HEK293T (cell line): ENCODE data around the gene SNX18.
A peak's percentile ranks its signal among the peaks of the same experiment; 100 is the strongest.

Experiments used
- CTCF ChIA-PET: fragments of 350-600 bp; formaldehyde crosslinking; extraction: SDS; loops from one replicate; lab custom pipeline; 2021; ENCODE audit warnings: antibody characterized with exemption, inconsistent platforms; lab: Yijun Ruan, JAX
- POLR2A ChIA-PET: fragments of 350-600 bp; formaldehyde crosslinking; extraction: SDS; loops from one replicate; lab custom pipeline; 2020; ENCODE audit warnings: antibody characterized with exemption, inconsistent platforms; lab: Yijun Ruan, JAX
- DNase-seq: peaks from one replicate; pipeline ENCODE4 v3.0.0; 2012; ENCODE audit warnings: mixed read lengths; ENCODE audit errors: extremely low spot score
- ARNT ChIP-seq: fragments of 450-650 bp; IDR thresholded peaks from 2 replicates; pipeline ENCODE4 v1.6.1; 2017; ENCODE audit warnings: mild to moderate bottlenecking
- BHLHE40 ChIP-seq: fragments of 450-650 bp; IDR thresholded peaks from 2 replicates; pipeline ENCODE4 v1.6.1; 2016; ENCODE audit warnings: mild to moderate bottlenecking, moderate library complexity, borderline replicate concordance
- CTBP1 ChIP-seq: fragments of 450-650 bp; IDR thresholded peaks from 2 replicates; pipeline ENCODE4 v1.6.1; 2016; ENCODE audit warnings: borderline replicate concordance
- ELF4 ChIP-seq: fragments of 450-650 bp; IDR thresholded peaks from 2 replicates; pipeline ENCODE4 v1.6.1; 2017; ENCODE audit warnings: antibody characterized with exemption
- FOXA1 ChIP-seq: fragments of 450-650 bp; IDR thresholded peaks from 2 replicates; pipeline ENCODE4 v1.6.1; 2016; ENCODE audit warnings: mild to moderate bottlenecking
- FOXK2 ChIP-seq: fragments of 450-650 bp; IDR thresholded peaks from 2 replicates; pipeline ENCODE4 v1.6.1; 2016; ENCODE audit warnings: mild to moderate bottlenecking
- FOXM1 ChIP-seq: fragments of 450-650 bp; IDR thresholded peaks from 2 replicates; pipeline ENCODE4 v1.6.1; 2017; ENCODE audit warnings: mild to moderate bottlenecking, borderline replicate concordance
- HDGF ChIP-seq: fragments of 450-650 bp; IDR thresholded peaks from 2 replicates; pipeline ENCODE4 v1.6.1; 2017; ENCODE audit warnings: antibody characterized with exemption, borderline replicate concordance
- L3MBTL2 ChIP-seq: fragments of 450-650 bp; conservative IDR thresholded peaks from 2 replicates; pipeline ENCODE4 v1.6.1; 2016; ENCODE audit warnings: mild to moderate bottlenecking
- LEF1 ChIP-seq: fragments of 450-650 bp; IDR thresholded peaks from 2 replicates; pipeline ENCODE4 v1.6.1; 2017; ENCODE audit warnings: mild to moderate bottlenecking, borderline replicate concordance
- NFRKB ChIP-seq: fragments of 450-650 bp; IDR thresholded peaks from 2 replicates; pipeline ENCODE4 v1.6.1; 2016; ENCODE audit warnings: mild to moderate bottlenecking, moderate library complexity
- SP1 ChIP-seq: fragments of 450-650 bp; IDR thresholded peaks from 2 replicates; pipeline ENCODE4 v1.6.1; 2017
- SUZ12 ChIP-seq: fragments of 450-650 bp; IDR thresholded peaks from 2 replicates; pipeline ENCODE4 v1.6.1; 2016; ENCODE audit warnings: mild to moderate bottlenecking
- TARDBP ChIP-seq: fragments of 450-650 bp; IDR thresholded peaks from 2 replicates; pipeline ENCODE4 v1.6.1; 2016
- ZNF384 ChIP-seq: fragments of 450-650 bp; IDR thresholded peaks from 2 replicates; pipeline ENCODE4 v1.6.1; 2016
- TF ChIP-seq, protein P1 (sequence below): fragments of 450-650 bp; IDR thresholded peaks from 2 replicates; pipeline ENCODE4 v1.6.1; 2016

SNX18 gene, protein sequence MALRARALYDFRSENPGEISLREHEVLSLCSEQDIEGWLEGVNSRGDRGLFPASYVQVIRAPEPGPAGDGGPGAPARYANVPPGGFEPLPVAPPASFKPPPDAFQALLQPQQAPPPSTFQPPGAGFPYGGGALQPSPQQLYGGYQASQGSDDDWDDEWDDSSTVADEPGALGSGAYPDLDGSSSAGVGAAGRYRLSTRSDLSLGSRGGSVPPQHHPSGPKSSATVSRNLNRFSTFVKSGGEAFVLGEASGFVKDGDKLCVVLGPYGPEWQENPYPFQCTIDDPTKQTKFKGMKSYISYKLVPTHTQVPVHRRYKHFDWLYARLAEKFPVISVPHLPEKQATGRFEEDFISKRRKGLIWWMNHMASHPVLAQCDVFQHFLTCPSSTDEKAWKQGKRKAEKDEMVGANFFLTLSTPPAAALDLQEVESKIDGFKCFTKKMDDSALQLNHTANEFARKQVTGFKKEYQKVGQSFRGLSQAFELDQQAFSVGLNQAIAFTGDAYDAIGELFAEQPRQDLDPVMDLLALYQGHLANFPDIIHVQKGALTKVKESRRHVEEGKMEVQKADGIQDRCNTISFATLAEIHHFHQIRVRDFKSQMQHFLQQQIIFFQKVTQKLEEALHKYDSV

DNA sequence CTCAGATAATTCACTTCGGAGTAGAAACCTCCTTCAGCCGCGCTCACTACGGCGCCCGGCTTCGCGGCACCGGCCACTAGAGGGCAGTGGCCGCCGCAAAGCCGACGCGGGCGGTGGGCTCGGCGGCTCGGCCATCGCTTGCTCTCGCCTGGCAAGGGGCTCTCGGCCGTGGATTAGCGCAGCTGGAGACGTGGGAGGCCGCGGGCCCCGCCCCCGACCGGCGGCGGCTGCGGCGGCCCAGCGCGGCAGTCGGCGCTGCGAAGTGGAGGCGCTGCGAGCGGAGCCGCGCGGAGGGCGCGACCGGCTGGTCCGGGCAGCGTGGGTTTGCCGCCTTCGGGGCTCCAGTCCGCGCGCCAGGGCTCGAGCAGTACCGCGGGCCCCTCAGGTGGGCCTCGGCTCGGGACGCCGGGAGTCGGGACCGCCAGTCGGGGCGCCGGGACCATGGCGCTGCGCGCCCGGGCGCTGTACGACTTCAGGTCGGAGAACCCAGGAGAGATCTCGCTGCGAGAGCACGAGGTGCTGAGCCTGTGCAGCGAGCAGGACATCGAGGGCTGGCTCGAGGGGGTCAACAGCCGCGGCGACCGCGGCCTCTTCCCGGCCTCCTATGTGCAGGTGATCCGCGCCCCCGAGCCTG, at the start of gene SNX18:
Gene SNX18 (plus strand): TSS at position 248 of the 634 bp plus-strand sequence. CDS start 194 bp downstream, at position 442.
- ChIA-PET CTCF (interaction anchor here (0.6 to 2.5 kb wide), 13 partner anchors 8 to 642 kb away, joined by 3 to 23 read pairs (median 4); partner anchors contain the start of gene GPX8), POLR2A (interaction anchor here (0.6 to 1.2 kb wide), 4 partner anchors 226 to 350 kb away, joined by 3 to 4 read pairs (median 3); no protein-coding TSS in a partner anchor)
- peak; percentile 86 for DNase-seq
- TF ChIP-seq TARDBP (no peak), SP1 (no peak), FOXA1 (no peak), ARNT (peak; percentile 77), ZNF384 (no peak), CTBP1 (no peak), NFRKB (no peak), FOXM1 (peak; percentile 81), ELF4 (no peak), BHLHE40 (no peak), FOXK2 (no peak), L3MBTL2 (no peak)
- TF ChIP-seq, protein P1, sequence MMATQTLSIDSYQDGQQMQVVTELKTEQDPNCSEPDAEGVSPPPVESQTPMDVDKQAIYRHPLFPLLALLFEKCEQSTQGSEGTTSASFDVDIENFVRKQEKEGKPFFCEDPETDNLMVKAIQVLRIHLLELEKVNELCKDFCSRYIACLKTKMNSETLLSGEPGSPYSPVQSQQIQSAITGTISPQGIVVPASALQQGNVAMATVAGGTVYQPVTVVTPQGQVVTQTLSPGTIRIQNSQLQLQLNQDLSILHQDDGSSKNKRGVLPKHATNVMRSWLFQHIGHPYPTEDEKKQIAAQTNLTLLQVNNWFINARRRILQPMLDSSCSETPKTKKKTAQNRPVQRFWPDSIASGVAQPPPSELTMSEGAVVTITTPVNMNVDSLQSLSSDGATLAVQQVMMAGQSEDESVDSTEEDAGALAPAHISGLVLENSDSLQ = no peak

DNA sequence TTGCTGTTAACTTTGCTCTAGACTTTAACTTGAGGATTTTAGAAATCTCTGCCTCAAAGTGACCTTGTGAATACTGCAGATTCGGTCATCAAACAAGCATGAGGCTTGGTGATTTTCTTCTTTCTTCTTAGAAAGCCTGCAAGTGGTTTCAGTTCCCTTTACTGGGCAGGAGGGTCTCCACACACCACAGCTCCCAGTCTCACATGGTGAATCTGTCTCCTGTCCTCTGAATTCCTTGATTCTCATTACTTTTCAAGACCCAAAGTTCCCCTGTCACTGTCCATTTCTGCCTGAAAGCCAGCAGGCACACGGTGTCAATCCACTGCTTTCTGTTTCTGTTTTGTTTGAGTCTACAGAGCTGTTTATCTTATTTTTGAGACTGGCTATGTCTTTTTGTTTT, 47.9 kb upstream of the SNX18 start:
- POLR2A ChIA-PET = no interaction called here
- TF ChIP-seq LEF1 (no peak), FOXA1 (no peak), SP1 (no peak), FOXM1 (no peak), SUZ12 (no peak), ZNF384 (no peak), HDGF (no peak), ELF4 (no peak), ARNT (no peak), NFRKB (no peak)
- TF ChIP-seq, protein P1 = no peak
- CTCF ChIA-PET = no interaction called here
- no peak for DNase-seq

DNA sequence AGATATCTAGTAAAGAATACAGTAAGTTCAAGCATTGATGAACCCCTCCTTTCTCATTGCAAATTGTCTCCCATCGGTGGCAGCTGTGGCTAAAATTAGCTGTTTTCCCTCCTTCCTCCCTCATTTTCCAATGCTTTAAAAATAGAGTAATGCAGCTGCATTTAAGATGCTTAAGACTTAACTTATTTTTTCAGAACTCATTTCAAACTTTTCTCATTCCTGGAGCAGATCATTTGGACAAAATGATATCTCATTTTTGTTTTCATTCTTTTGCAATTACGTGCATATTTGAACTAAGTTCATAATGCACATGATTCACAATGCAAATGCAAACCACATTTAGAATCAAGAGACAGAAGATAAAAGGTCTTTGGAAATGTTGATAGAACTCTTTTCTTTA, 47.4 kb upstream of the SNX18 start:
- TF ChIP-seq LEF1 (no peak), FOXM1 (no peak), BHLHE40 (no peak), SUZ12 (no peak), CTBP1 (no peak), L3MBTL2 (no peak), FOXA1 (no peak), NFRKB (no peak), HDGF (no peak), ELF4 (no peak)
- TF ChIP-seq, protein P1 = no peak
- ChIA-PET POLR2A (no interaction called here), CTCF (no interaction called here)
- no peak for DNase-seq

DNA sequence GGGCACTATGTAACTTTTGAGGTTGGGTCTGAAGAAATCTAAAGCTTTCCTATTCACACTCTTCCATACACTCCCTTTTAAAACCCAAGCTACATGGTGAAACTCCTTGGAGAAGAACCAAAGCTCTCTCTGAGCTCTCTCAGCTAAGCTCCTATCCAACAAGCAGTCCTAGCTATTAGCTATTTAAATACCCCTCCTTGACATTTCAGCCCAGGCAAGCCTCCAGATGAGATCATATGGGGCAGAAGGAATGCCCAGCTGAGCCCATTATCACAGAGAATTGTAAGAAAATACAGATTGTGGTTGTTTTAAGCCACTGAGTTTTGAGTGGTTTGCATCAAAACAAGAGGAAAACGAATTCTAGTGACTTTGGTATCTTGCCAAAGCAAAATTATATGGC, 46.9 kb upstream of the SNX18 start:
- POLR2A ChIA-PET = no interaction called here
- no peak for TF ChIP-seq FOXA1
- no peak for TF ChIP-seq ARNT
- no peak for TF ChIP-seq BHLHE40
- no peak for TF ChIP-seq FOXK2
- no peak for TF ChIP-seq LEF1
- no peak for TF ChIP-seq NFRKB
- no peak for TF ChIP-seq HDGF
- no peak for TF ChIP-seq SP1
- TF ChIP-seq ELF4 = no peak
- no peak for TF ChIP-seq SUZ12
- DNase-seq = no peak
- CTCF ChIA-PET = no interaction called here

DNA sequence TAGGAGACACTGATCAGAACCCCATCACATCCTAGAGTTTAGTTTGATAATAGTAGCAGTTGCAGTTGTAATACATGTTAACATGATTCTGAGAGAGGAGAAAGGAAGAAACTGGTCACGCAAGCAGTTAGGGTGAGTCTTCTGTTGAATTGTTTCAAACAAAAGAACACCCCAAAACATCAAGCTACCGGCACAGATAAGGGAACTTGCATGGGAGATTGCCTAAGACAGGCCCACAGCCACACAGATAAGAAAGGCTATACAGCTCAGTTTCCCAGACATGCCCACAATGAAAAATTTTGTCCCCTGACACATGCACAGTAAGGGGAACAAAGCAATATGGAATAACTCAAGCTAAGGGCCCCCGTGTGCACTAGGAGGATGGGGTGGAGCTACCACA, 46.2 kb upstream of the SNX18 start:
- ChIA-PET CTCF (no interaction called here), POLR2A (no interaction called here)
- DNase-seq = no peak
- TF ChIP-seq NFRKB = no peak
- no peak for TF ChIP-seq LEF1
- TF ChIP-seq L3MBTL2 = no peak
- no peak for TF ChIP-seq CTBP1
- no peak for TF ChIP-seq BHLHE40
- no peak for TF ChIP-seq SP1
- no peak for TF ChIP-seq FOXM1
- TF ChIP-seq SUZ12 = no peak
- TF ChIP-seq ELF4 = no peak
- no peak for TF ChIP-seq ARNT
- TF ChIP-seq FOXA1 = no peak
- no peak for TF ChIP-seq TARDBP
- TF ChIP-seq ZNF384 = no peak
- no peak for TF ChIP-seq FOXK2
- no peak for TF ChIP-seq HDGF
- TF ChIP-seq, protein P1 = no peak
